ENCODE results near the gene NCAM2.

Gene NCAM2

DNA sequence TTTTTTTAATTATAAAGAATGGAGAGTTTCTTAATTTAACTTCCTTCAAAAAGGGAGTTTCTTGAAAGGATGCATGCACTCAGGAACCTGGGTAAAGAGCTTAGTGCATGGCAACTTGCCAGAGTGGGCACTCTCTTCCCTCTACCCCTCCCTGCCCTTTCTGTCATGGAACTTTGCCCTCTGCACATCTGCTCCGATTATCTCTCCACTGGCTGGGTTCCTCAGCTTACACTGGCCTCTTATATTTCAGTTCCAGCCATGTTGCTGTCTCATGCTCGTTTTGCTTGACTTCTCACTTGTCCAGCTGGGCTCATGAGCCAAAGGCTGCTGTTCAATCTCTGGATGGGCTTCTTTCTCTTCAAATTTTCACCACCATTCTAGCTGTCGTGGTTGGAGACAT, 87.0 kb downstream of the NCAM2 start:
- H3K27ac Mint-ChIP-seq, result no peak overlapping the region
- DNase-seq, result no peak
- no peaks in the 10 kb centered on the region for H3K36me3 Mint-ChIP-seq (ENCODE audit: low read depth)
- H3K4me3 Mint-ChIP-seq, result no peak overlapping the region
- H3K27me3 Mint-ChIP-seq (ENCODE audit: low read depth, poor library complexity), result no peaks in the 10 kb centered on the region
- H3K4me1 Mint-ChIP-seq, result peaks cover 4% of the 10 kb centered on the region
- TF ChIP-seq CTCF (IDR thresholded peaks at IDR 0.05), result no peak
- H3K9me3 Mint-ChIP-seq, result peaks cover 3% of the 10 kb centered on the region

DNA sequence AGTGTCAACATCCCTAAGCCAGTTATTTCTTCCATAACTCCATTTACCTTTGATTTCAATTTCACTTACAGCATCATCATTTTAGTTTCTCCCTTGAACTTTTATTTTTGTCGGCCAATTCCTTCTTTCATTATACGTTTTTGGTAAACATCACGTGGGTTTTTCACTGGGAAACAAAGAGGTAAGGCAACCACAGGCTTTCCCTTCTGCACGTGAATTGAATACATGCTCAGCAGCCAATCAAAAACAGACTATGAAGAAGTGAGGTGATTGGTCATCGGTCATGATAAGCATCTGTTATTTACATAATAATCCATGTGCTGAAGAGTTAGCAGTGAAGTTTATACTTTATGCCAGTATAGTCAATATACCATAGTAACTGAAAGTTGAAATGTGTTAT, 98.7 kb downstream of the NCAM2 start:
- Mint-ChIP-seq H3K4me3 (no peak overlapping the region), H3K36me3 (ENCODE audit: low read depth) (no peaks in the 10 kb centered on the region), H3K4me1 (no peaks in the 10 kb centered on the region), H3K27ac (no peak overlapping the region), H3K27me3 (ENCODE audit: low read depth, poor library complexity) (no peaks in the 10 kb centered on the region), H3K9me3 (no peaks in the 10 kb centered on the region)
- TF ChIP-seq CTCF (IDR thresholded peaks at IDR 0.05), result no peak
- no peak for DNase-seq

DNA sequence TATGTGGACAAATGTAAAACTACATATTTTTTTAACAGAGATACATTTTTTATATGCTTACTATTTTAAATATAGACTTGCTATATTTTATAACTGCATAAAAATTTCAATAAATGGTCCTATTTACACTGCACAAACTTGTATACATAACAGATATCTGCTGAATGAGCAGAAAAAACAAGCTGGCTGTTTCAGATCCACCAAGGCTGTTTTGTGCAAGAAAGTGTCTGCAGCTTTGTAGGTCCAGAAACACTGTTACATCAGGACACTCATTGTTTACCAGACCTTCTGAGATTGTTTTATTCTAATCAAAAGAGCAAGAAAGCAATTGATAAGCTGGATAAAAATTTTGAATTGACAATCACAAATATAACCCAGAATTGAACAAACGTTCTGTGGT, 99.3 kb downstream of the NCAM2 start:
- Mint-ChIP-seq H3K27me3 (ENCODE audit: low read depth, poor library complexity) (no peaks in the 10 kb centered on the region), H3K9me3 (no peaks in the 10 kb centered on the region), H3K4me1 (no peaks in the 10 kb centered on the region), H3K36me3 (ENCODE audit: low read depth) (no peaks in the 10 kb centered on the region), H3K4me3 (no peak overlapping the region), H3K27ac (no peak overlapping the region)
- DNase-seq, result no peak
- no peak for TF ChIP-seq CTCF (IDR thresholded peaks at IDR 0.05)

- DNase-seq, result peak; percentile 26
- Mint-ChIP-seq H3K4me3 (no peak overlapping the region), H3K9me3 (no peaks in the 10 kb centered on the region), H3K36me3 (ENCODE audit: low read depth) (no peaks in the 10 kb centered on the region), H3K27me3 (ENCODE audit: low read depth, poor library complexity) (no peaks in the 10 kb centered on the region), H3K27ac (no peak overlapping the region), H3K4me1 (no peaks in the 10 kb centered on the region)
- TF ChIP-seq CTCF (IDR thresholded peaks at IDR 0.05), result peak; percentile 40
Observed at GRCh38 chr21:21101911-21102310, 103.7 kb downstream of the NCAM2 start.

DNA sequence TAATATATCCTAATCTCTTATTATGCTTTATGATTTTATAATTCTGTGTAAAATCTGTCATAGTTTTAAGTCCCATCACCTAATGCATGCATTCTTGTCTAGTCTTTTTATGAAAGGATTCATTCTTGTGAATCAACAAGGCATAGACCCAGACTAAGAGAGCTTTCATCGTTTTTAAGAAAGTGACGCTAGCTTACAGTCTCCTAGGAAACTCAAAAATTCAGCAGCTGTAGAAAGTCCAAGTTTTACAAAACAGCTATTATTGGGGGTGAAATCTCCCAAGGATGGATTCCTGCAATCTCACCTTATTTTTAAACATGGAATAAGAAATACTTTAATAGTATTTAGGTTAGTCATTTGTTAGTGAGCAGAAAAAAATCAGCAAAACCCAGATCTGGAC, 104.7 kb downstream of the NCAM2 start:
- H3K27ac Mint-ChIP-seq, result no peak overlapping the region
- no peak for DNase-seq

More for the DNA sequence above, 104.7 kb downstream of the NCAM2 start:
- TF ChIP-seq CTCF (IDR thresholded peaks at IDR 0.05), result no peak
- no peaks in the 10 kb centered on the region for H3K9me3 Mint-ChIP-seq
- H3K36me3 Mint-ChIP-seq (ENCODE audit: low read depth), result no peaks in the 10 kb centered on the region
- H3K4me1 Mint-ChIP-seq, result no peaks in the 10 kb centered on the region
- H3K4me3 Mint-ChIP-seq, result no peak overlapping the region
- H3K27me3 Mint-ChIP-seq (ENCODE audit: low read depth, poor library complexity), result no peaks in the 10 kb centered on the region
